ENCODE measurements around the gene TALDO1.

Gene TALDO1

DNA sequence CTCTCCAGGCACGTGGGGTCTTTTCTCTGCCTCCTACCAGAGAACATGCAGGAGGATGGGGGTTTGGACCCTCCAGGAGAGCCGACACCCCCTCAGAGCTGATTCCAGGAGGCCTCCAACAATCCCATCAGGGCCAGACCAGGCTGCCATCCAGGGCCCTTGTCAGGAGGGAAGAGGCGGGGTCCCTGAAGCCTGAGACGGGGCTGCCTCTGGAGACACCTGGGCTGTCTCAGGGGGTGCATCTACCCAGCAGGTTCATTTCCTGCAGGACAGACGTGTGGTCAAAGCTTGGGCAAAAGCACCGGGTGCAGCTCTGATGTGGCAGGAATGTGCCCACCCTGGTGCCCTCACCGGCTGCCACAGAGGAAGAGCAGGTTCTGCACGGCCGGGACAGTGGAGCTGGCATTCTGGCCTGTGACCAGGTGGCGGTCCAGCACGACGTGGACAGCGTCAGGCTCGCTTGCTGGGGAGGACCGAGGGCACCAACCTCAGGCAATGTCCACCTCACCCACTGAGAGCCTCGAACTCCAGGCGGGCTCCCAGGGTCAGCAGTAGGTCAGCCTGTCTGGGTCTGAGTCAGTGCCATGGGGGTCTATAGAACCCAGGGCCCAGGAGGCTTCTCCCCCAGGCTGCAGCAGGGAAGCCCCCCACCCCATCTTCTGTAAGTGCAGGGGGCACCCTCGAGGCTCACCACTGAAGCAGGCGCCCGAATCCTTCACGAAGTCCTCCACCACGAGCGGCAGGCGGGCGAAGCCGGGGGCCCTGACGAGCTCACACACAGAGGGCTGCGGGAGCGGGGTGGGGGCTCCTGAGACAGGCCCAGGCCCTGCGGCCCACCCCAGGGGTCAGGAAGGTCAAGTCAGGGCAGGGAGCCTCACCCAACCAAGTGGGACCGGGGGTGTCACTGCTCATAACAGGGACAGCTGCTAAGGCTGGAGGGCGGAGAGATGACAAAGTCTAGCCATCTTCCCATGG lies 23.7 kb downstream of the TALDO1 start:
- DNase-seq (ENCODE audit: low spot score) = no peak

DNA sequence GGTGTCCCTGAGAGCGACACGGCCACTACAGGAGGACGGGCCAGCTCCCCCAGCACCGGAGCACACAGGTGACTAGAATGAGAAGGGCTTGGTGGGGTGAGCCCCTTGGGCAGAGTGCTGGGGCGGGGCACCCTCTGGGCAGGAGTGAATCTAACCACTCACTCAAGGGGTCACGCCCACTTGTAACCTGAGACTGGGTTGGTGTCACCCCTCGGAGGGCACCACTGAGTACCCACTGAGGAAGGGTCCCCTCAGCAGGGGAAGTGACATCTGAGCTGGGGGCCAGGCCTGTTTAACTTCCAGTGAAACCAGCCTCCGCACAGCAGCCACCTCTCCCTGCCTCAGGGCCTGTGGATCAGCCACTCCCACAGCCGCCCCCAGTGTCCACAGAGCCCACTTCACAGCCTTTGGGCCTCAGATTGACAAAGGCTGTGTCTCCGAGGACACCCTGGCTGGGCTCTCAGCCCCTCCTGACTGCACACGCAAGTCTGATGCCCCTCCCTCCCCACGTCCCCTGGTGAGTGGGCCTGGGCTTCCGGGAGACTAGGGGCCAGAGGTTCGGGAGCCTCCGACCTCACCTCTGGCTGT lies 24.4 kb downstream of the TALDO1 start:
- no peak for DNase-seq (ENCODE audit: low spot score)

DNA sequence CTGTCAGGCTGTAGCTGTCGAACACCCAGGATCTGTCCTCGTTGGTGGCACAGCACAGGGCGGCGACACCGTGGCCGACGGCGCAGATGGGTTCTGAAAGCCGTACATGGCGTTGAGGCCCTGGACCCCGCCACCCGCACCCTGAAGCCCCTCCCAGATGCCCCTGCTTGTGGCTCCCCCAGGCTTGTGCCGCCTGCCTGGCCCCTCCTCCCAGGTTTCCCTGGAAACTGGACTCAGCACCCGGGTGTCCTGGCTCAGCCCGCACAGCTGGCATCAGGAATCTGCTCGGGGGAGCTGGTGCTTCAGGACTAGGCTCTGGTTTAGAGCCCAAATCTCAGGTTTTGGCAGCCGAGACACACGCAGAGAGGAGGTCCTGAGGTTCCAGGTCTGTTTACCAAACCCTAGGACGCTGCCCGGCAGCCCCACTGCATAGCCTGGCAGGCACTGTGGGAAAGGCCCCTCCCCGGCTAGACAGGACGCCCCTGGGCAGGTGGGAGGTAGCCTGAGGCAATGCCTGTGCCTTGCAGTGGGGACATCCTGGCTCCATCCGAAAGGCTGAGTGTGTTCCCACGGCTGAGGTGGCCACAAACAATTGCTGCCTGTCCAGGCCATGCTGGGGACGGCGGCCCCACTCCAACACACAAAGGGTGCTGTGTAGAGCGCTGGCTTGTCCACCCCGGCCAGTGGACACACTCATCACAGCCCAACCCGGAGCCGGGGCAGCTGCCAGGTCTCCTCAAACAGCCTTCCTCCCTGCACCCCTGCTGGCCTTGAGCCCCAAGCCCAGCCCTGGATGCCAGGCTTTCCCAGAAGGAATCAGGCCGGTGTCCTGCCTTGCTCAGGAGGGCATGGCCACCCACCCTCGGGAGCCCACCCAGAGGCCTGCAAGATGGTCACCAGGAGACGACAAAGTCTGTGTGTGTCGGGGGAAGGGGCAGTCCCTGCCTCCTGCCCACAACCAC lies 25.4 kb downstream of the TALDO1 start:
- DNase-seq (ENCODE audit: low spot score) = no peak

DNA sequence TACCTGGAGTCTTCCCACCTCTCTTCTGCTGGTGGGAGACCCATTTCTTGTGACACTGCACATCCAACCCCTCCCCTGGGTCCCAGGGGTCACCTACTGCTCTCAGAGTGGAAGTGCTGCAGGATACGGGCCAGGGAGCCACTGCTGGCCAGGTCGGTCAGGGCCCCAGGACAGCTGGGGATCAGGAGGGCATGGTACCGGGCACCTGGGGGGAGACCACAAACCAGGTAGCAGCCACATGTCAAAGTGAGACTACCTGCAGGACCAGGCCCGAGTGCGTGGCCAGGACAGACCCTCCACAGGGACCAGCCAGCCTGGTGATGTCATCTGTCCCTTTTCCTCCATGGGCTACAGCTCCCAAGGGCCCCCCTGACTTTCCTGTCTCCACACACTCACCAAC lies 26.2 kb downstream of the TALDO1 start:
- DNase-seq (ENCODE audit: low spot score) = no peak

DNA sequence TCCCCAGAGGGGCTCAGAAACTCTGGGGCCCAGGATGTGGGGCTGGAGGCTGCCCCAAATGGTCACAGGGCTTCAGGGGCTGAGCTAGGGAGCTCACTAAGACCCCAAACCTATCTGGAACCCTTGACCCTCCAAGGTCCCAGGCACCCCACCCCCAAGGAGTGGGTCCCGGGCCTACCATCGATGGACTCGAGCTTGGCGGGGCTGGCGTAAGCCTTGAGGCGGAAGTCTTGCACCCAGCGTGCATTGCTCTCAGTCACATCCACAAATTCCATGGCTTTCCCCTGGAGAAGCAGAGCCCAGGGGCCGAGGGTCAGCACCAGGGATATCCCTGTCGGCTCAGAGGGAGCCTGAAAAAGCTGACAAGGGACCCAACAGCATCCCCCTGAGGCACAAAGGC lies 26.6 kb downstream of the TALDO1 start:
- no peak for DNase-seq (ENCODE audit: low spot score)

DNA sequence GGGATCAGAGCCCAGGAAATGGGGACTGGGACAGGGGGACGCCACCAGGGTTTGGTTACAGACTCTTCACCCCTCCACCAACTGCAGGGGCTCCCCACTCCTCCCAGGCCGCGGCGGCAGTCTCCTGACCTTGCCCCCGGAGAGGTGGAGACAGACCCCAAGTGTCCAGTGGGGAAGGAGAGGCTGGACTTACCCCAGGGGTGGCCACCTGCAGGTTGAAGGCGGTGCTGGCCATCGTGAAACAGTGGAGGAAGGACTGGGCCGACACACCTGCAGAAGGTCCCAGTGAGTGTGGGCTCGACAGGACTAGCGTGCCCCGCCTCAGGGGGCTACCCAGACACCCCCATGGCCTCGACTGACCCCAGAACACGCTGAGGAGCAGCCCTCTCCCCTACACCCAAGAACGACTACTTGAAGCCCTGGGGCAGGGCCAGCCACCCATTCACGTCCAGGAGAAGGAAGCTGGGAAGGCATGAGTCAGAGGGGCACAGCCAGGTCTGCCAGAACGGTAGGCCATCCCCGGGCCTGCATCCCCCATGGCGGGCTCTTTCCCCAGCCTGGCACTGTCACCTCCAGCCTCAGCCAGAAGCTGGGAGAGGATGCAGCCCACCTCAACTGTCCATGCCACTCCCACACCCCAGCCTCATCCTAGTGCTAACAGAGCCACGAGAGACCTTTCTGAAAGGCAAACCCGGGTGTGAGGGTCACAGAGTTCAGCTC lies 27.8 kb downstream of the TALDO1 start:
- DNase-seq (ENCODE audit: low spot score) = no peak

DNA sequence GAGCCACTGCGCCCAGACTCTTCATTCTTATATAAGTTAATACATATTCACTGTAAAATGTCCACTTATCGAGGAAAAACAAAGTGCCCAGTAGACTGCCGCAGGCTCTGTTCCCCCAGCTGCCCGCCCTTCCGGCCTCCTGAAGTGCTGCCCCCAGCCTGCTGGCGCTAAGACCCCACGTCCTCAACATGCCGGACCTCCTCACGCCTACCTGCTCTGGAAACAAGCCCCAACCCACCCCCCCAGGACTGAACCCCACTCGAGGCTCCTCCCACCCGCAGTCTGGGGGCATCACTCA lies 28.9 kb downstream of the TALDO1 start:
- no peak for DNase-seq (ENCODE audit: low spot score)

DNA sequence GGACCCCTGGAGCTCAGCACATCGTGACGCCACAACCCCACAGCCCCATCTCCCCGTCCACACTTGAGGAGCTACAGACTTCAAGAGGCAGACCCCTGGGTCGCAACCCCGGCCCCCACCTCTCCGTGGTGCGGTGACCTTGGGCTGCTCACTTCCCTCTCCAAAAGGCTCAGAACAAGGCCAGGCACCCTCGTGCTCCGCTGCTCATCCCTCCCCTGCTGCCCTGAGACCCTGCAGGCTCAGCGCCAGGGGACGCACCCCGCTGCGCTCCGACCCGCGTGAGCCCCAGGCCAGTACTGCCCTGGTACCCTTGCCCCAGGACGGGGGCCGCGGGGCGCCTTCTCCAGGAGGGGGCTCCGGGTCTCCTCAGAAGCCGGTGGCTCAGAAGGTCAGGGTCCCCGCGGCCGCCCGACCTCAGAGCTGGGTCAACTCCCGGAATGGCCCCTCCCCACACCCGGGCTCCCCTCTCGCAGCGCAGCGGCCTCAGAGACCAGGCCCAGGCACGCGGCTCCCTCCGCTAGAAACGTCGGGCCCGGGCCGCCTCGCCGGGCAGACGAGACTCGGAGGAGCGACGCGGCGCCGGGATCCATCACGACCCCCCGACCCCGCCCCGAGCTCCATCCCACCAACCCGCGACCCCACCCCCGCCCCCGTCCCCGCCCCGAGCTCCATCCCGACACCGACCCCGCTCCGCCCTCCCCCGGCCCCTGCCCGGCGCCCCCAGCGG lies 29.5 kb downstream of the TALDO1 start:
- peak; percentile 74 for DNase-seq (ENCODE audit: low spot score)

DNA sequence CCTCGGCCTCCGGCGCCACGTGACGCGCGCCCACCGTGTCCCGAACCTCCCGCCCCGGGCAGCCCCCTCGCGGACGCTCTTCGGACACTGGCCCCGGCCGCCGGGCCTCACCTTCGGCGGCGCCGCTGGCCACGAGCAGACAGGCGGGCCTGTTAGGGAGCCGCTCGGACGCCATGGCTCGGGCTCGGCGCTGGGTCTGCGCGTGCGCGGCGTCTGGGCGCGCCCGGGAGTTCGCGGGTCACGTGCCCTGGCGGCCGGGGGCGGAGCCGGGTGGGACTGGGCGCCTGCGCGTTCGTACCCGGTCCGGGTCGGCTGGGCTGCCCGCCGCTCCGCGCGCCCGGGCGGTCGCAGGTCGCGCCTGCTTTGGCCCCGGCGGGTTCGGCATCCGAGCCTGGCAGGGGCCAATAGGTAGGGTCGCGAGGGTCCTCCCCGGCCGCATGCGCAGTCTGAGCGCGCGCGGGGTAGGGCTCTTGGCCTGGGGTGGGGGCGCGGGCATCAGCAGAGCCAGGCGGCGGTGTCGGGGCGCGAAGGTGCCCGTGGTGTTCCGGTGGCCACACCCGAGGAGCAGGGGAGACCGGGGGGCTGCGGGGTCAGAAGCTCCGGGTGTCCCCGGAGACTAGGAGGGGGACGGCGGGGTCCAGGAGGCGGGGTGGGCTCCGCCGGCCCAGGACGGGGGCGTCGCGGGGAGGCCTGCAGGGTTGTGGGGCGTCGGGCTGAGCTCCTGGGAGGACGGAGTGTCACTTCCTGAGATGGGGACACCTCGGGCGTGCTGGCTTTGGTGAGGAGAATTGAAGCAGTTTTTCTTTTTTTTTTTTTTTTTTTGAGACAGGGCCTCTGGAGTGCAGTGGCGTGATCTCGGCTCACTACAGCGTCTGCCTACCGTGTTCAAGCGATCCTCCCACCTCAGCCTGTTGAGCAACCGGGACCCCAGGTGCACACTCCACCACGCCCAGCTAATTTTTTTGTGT lies 30.3 kb downstream of the TALDO1 start, which contains the start of gene GATD1:
Gene GATD1 (minus strand): TSS at position 200 of the 968 bp plus-strand sequence. CDS start 25 bp downstream, at position 175.
- peak; percentile 100 for DNase-seq (ENCODE audit: low spot score)

DNA sequence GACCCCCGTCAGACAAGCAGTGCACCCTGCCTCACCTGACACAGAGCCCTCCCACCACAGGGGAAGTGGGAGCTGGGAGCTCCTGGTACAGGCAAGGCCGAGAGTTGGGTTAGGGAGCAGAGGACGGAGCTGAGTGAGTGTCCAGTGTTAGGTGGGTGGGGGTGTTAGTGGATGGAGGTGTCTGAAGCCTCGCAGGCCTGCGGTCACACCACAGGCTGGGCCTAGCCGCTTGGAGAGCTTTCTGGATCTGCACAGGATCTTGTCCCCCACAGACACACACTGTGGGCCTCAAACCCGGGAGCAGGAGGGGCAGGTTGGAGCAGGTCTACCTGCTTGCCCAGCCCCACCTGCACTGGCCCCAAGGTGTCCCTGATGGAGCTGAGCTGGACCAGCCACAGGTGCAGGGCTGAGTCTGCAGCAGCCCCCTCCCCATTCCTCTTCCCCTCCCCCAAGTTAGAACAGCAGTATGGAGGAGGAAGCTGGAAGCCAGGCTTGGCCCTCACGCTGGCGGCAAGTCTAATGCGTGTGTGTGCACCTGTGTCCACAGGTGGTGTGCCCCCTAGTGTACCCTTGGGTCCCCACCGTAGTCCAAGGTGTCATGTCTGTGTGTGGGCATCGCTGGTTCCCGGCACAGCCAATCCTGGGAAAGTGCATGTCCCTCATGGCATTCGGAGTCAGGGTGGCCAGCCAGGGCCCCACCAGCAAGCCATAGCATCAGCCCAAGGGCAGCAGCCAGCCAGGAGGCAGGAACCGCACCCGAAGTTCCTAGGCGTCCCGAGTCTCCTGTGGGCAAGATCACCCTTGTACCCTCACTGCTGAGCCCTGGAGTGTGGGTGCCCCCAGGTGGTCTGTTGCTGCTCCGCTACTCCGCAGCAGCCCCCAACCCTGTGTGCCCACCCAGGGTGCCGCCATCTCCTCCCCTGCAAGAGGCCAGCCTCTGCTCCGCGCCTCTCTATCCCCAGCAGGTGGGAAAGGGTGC lies 32.0 kb downstream of the TALDO1 start:
- DNase-seq (ENCODE audit: low spot score) = no peak

DNA sequence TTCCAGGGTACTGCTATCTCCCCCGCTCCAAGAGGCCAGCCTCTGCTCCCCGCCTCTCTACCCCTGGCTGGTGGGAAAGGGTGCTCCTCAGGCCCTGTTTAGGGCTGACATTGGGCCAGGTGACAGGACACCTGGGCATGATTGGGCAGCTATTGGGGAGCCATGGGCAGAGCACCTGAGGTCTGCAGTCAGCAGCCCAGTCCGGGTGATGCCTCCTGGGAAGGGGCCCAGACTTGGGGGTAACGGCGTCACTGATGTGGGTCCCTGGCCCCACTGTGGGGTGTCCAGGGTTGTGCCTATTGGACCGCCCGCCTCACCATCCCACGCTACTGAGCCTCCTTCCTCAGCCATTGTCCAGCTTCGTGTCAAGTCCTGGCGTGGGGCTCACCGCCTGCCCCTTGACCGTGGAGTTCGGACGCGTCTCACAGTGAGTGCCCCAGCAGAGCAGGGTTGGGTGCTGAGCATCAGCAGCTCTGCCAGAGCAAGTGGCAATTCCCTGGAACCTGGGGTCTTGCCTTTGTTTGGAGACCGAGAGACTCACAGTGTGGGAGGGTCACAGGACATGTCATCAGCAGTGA lies 32.8 kb downstream of the TALDO1 start:
- DNase-seq (ENCODE audit: low spot score) = no peak

DNA sequence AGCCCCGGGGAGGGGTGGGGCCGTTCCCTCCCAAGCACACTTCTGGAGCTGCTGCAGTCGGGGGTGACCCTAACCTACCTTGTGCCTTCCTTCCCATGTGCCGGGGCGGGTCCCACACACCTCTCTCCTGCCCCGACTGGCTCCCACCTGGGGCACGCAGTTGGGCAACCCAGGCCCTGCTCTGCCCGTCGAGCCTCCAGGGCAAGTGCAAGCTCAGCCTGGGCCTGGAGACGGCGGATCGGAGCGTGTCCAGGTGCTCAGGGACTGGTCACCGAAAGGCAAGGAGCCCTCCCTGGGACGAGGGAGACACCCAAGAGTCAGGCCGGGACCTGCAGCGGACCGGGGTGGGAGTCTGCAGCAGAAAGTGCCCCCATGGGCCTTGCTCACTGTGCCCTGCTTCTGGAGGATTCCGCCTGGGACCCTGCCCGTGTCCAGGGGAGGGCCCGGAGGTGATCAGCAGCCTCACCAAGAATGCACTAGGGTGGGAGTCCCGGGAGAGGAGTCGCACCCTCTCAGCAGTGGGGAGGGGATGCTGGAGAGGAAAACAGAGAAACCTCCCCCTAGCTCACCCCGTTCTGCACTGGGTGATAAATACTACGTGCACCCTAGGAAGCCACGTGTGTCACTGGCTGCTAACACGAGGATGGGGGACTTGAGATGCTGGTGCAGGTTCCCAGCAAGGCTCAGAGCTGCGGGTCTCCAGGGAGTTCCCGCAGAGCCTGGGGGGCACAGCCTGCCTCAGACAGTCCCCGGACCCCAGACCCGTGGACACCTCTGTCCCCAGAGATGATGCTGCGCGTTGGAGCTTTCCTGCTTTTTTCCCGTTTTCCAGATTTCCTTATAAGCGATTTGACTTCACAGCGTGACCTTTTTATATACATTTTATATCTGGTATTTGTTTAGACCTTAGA lies 35.3 kb downstream of the TALDO1 start:
- DNase-seq (ENCODE audit: low spot score) = no peak

DNA sequence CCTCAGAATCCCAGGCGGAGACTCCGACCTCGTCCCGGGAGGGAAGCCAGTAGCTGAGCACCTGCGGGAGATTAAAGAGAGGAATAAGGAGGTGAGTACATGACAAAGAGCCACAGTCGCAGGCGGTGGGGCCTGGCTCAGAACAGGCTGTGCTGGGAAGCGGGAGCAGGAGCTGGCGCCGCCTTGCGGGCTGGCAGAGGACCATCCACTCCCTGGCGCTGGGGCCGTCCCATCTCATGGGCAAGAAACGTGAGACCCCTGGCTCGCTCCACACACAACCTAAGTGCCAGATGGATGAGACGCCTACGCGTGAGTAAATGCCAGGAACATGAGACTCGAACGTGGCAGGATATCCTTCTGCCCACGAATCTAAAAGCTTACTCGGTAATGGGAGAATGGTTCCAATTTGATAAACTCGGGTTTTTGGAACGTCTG lies 36.3 kb downstream of the TALDO1 start:
- DNase-seq (ENCODE audit: low spot score) = no peak

DNA sequence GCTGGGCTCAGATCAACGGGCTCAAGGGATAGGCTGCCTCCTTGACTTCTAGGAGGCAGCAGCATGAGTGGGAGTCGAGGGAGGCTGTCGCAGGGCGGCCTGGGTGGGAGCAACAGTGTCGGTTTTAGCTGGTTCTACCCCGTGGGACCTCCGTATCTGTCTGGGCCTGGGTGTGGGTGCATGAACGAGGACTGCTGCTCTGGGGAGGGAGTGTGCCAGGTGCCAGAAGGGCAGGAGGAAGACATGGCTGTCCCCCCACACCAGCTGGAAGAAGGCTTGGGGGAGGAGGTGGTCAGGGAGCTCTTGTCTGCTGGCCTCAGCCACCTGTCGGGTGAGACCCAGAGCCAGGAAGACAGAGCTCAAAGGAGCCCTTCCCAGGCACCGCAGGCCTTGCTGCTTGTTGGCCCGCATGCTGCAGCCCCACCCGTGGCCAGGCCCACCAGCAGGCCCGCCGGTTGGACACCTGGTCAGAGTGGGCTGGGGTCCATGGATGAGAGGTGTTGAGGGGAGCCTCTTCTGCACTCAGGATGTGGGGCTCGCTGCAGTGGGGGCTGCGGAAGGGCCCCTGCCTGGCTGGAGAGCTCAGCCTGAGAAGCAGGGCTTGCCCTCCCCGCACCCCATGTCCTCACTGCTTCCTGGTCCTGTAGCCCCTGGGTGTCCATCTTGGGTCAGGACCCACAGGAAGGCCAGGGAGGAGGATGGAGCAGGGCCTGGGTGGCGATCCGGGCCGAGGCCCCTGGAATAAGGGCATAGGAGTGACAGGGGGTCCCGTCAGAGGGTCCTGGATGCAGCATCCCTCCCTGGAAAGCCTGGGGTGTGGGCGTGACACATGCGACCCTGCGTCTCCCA lies 39.2 kb downstream of the TALDO1 start:
- DNase-seq (ENCODE audit: low spot score) = no peak

DNA sequence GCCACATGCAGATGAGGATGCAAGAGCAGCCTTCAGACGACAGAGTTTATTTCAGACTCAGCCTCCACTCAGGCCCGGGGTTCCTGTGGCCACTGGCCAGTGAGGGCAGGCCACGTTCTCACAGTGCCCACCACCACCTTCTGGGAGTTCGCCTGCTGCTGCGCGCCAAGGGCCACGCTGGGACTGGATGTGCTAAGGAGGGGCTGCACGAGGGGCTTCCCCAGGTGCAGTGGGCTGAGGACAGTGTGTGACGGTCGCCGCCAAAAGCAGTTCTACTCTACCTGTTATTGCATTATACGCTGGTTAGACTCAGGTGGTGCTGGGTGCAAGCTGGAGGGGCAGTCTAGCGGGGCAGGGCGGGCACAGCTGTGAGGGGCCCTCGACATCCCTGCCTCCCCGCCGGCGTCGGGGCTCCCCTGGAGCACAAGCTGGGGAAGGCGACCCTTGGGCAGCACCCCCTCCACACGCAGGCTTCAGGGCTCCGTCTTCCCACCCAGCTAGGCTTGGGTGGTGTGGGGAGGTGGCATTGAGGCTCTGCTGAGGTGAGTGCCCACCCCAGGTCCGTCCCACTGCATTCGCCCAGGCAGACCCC lies 39.9 kb downstream of the TALDO1 start:
- no peak for DNase-seq (ENCODE audit: low spot score)
